HG03060 (cell line): Measurements from ENCODE around the gene STING1.
"Not testable (repeated sequence)": the region's sequence is repeated elsewhere in the genome, so short reads cannot be mapped to it uniquely, and the experiment has no call there.

Source experiments
- ATAC-seq: cut with Tn5 transposase; IDR thresholded peaks from one replicate; pipeline ENCODE4 v1.9.1; 2021; ENCODE audit warnings: low read depth, moderate number of reproducible peaks; ENCODE audit not compliant: unreplicated experiment

Gene STING1

GRCh38 chr5:139503036-139503817 is 20.7 kb upstream of the STING1 start:
- ATAC-seq: not testable (repeated sequence)

GRCh38 chr5:139501381-139501780 is 18.8 kb upstream of the STING1 start:
- no peak for ATAC-seq

GRCh38 chr5:139495638-139496435 is 13.3 kb upstream of the STING1 start:
- ATAC-seq: no peak

GRCh38 chr5:139494832-139495231 is 12.3 kb upstream of the STING1 start:
- ATAC-seq: no peak

GRCh38 chr5:139494256-139494655 is 11.7 kb upstream of the STING1 start:
- ATAC-seq: no peak

- ATAC-seq: no peak
These were observed 10.2 kb upstream of the STING1 start for GRCh38 chr5:139492700-139493192.

GRCh38 chr5:139488260-139488659 is 5.7 kb upstream of the STING1 start:
- ATAC-seq: no peak

GRCh38 chr5:139486201-139486600 is 3.6 kb upstream of the STING1 start:
- ATAC-seq: no peak

- ATAC-seq: not testable (repeated sequence)
These were observed 291 bp upstream of the STING1 start for GRCh38 chr5:139482890-139483208.

- ATAC-seq: no peak
These were observed 943 bp downstream of the STING1 start for GRCh38 chr5:139481580-139482049.

- ATAC-seq: no peak
These were observed 1.4 kb downstream of the STING1 start for GRCh38 chr5:139481122-139481533.

- ATAC-seq: not testable (repeated sequence)
These were observed 2.8 kb downstream of the STING1 start for GRCh38 chr5:139479729-139480128.

GRCh38 chr5:139478657-139479423 is 3.7 kb downstream of the STING1 start:
- not testable (repeated sequence) for ATAC-seq

GRCh38 chr5:139475865-139476617 is 6.5 kb downstream of the STING1 start:
- ATAC-seq: no peak

- no peak for ATAC-seq
These were observed 7.4 kb downstream of the STING1 start for GRCh38 chr5:139474890-139475791.

GRCh38 chr5:139473565-139473964 is 9.0 kb downstream of the STING1 start:
- ATAC-seq: no peak

- no peak for ATAC-seq
These were observed 9.5 kb downstream of the STING1 start for GRCh38 chr5:139473105-139473504.

- ATAC-seq: no peak
These were observed 10.1 kb downstream of the STING1 start for GRCh38 chr5:139472386-139473030.
